T follicular helper cell (primary cell): ENCODE measurements around the gene KRT79.
"Not testable (repeated sequence)": the region's sequence is repeated elsewhere in the genome, so short reads cannot be mapped to it uniquely, and the experiment has no call there.

Experiments used
- DNase-seq: peaks from one replicate; pipeline ENCODE4 v3.0.0-alpha.2; 2020; ENCODE audit warnings: low read depth

Gene KRT79

DNA sequence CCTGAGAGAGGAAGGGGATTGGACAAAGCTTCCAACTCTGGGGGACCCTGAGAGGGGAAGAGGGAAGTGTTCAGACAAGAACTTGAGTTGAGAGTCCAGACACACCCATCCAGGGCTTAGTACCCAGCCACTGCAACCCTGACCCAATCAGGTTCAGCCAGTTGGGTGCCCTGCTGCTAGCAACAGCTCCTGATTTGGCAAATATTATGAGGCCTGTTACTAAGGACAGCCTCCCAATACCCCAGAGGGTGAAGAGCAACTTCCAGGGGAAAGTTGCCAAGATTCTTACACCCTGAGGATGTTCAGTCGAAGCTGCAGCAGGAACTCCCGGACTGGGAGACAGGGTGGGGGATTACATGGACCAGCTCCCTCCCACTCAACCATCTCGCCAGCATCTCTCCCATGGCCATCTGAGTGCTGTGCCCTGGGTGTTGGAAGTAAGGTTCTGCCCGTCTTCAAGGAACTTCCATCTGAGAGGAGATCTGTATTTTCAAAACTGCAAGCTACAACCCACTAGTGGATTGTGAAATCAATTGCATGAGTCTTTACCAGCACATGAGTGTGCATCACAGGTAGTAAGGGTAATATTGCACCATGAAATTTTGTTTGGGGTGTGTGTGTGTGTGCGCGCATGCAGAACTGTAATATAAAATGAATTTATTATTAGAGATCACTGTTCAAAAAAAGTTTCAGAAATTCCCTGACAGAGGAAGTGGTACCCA is 26.2 kb upstream of the KRT79 start:
- DNase-seq, result no peak

DNA sequence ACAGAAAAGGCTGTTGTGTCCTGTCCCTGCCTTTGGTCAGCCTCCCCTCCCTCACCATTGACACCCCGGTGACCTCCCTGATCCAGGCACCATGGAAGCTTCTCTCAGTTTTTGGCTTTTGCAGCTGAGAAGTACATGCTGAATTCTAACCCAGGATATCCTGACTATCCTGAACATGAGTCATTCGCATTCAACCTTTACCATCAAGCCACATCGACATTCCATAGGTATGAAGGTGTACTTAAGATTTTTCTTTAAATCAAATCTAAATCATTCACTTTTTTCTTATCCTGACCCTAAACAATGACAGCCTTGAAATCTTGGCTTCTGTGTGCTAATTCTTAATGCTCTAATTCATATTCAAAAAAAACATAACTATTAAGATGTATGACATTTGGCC is 23.4 kb upstream of the KRT79 start:
- DNase-seq, result no peak

DNA sequence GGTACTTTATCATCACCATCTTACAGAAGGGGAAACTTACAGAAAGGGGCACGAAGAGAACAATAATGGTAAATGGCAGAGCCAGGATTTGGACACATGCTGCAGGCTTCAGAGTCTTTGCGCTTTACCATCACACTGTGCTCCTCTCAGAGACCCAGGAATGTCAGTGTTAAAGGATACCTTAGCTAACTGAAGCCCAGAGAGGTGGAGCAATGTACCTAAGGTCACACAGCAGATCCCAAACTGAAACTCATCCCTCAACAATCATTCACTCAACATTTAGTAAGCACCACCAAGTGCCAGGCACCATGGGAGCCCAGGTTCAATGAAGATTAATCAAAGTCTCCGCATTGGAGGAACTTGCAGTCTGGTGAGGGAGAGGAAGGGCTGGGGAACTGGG is 22.7 kb upstream of the KRT79 start:
- no peak for DNase-seq

DNA sequence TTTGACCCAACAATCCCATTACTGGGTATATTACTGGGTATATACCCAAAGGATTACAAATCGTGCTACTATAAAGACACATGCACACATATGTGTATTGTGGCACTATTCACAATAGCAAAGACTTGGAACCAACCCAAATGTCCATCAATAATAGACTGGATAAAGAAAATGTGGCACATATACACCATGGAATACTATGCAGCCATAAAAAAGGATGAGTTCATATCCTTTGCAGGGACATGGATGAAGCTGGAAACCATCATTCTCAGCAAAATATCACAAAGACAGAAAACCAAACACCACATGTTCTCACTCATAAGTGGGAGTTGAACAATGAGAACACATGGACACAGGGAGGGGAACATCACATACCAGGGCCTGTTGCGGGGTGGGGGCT is 22.0 kb upstream of the KRT79 start:
- DNase-seq, result not testable (repeated sequence)

DNA sequence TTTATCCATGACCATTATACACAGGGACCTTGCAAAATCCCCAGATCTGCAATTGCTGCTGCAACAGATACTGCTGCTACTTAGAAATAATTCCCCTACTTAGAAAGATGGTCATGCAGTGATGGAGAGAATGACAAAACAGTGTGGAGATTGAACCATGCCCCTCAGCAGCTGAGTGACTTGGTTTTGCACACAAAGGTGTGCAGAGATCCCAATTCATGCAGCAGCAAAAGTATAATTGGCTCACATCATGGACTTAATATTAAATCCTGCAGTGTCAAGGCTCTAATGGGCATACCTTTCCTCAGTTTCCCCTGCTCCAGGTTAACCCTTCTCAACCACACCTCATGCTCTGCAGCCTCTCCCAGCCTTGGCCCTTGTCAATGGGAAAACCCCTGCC is 17.7 kb upstream of the KRT79 start:
- no peak for DNase-seq

DNA sequence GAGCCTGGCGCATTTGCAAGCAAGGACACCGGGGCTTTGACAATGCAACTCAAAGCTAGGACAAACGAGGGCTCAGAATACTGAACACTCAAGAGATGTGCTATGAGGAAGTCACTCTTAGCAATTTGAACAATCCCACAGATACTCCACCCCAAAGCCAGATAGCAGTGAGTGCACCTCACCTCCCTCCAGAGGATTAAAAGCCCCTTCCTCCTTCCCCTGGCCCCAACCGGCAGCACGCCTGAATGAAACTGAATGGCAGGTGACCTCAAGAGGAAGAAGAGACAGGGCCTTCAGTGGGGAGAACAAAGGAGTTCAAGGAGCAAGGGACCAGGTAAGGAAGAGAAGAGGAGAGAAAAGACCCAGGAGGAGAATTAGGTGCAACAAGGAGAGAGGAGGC is 16.6 kb upstream of the KRT79 start:
- DNase-seq, result no peak

DNA sequence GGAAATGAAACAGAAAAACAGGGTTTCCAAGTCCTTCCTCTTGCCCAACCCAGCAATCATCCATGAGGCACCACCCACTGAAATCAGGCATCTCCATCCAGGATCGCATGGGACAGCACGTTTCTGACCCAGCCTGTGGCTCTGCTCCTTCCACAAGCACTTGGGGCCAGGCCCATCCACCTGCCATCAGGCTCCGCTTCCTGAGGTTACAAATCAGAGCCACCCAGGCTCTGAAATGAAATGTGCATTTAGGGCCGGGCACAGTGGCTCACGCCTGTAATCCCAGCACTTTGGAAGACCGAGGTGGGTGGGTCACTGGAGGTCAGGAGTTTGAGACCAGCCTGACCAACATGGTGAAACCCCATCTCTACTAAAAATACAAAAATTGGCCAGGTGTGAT is 15.4 kb upstream of the KRT79 start:
- DNase-seq, result no peak

DNA sequence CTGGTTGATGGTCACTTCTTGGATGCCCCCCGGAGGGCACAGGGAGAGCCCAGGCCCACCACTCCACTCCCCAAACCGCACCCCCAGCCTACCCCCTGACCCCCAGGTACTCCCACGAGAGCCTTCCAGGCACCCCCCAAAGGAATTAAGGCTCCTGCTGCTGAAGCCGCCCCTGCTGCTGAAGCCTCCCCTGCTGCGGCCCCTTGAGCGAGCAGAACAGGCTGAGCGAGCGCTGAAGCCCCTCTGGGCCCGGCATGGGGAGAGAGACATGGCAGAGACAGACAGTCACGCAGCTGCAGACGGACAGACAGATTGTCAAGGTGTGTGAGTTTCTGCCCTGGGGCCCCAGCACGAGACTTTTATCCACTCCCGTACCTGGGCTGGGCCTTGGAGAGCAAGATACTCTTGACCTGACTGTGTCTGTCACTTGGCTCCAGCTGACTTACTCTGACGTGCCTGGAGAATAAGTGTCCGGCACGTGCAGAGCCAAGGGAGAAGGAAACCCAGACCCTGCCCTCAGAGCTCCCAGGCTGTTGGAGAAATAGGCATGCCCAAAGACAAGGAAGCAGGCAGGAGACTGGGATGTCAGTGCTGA is 14.6 kb upstream of the KRT79 start, which contains the start of gene KRT78:
Gene KRT78 (minus strand): TSS at position 334 of the 595 bp plus-strand sequence. CDS start 64 bp downstream, at position 270.
- no peak for DNase-seq

DNA sequence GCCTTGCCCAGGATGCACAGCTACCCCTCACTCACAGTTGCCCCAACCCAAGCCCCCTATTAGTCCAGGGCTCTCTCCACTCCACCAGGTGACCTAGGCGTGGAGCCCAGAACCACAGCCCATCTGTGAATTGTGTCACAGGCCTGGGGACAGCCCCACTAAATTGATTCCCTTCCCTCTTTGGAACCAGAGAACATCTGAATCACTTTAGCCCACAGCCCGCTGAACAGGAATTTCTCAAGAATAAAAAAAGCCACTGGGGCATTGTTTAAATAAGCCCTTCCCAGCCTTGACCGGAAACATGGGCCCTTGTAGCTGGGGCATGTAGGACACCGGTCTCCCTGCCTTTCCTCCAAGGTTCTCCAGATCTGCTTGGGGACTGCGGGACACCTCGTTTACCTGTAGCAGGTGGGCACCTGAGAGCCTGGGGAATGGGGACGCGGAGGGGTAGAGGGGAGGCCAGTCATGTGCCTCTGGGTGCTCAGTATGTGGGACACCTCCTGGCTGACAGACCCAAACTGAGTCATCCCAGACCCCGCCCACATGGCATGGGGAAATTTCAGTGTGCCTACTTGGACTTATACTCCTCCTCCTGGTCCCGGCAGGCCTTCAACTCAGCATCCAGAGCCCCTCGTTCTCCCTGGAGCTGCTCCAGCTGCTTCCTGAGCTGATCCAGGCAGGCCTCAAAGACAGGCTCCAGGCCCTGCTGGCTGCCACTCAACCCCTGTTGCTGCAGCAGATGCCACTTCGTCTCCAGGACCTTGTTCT is 13.4 kb upstream of the KRT79 start:
- DNase-seq, result no peak

DNA sequence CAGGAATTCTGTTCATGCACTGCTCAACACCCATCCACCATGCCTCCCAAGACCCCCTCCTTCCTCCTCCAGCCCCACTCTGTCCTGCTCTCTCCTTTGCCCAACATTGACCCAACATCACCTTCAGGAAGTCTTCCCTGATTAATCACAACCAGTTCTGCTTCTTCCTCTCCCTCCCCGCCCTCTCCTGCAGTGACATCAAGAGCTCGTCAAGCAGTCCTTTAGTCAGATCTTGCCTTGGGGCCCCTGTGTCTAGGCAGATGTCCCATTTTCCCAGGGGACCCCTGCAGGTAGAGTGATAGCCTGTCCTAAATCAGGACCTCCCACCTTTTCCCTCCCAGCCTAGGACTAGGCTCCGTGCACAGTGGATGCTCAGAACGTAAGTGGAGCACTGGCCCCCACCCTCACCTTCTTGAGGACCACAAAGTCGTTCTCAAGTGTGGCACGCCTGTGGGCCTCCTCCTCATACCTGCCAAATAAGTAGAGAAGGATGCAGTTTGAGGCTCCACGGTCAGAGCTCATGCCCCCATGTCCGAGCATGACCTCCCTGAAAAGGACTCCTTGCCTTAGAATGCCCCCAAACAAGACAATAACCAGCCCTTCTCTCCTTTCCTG is 12.4 kb upstream of the KRT79 start:
- DNase-seq, result no peak

DNA sequence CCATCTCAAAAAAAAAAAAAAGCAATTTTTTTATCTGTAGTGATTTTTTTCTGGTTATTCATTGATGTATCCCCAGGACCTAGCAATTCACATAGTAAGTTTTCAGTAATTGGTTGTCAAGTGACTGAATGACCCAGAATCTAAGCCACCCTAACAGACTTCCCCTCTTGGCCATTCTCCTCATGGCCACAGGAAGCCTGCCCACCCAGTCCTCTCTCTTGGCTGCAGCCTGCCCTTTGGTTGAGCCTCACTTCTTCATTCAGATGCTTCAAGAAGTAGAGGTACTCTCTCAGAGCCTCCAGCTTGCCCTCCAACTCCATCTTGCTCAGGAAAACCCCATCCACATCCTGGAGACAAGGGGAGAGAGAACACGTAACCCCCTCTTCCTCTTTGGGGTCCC is 11.8 kb upstream of the KRT79 start:
- no peak for DNase-seq

DNA sequence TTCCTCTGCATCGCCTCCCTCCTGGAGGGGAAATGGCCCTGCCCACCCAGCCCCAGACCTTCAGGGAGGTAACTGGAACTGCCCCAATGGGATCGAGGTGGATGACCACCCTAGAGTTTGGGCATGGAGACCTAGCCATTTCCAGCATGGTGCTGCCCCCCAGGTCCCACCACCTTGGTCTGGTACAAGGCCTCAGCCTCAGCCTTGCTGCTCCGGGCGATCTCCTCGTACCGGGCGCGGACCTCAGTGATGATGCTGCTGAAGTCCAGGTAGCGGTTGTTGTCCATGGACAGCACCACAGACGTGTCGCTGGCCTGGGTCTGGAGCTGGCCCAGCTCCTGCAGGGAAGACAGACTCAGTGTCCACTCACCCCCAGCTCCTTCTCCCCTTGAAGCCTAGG is 10.3 kb upstream of the KRT79 start:
- DNase-seq, result no peak

DNA sequence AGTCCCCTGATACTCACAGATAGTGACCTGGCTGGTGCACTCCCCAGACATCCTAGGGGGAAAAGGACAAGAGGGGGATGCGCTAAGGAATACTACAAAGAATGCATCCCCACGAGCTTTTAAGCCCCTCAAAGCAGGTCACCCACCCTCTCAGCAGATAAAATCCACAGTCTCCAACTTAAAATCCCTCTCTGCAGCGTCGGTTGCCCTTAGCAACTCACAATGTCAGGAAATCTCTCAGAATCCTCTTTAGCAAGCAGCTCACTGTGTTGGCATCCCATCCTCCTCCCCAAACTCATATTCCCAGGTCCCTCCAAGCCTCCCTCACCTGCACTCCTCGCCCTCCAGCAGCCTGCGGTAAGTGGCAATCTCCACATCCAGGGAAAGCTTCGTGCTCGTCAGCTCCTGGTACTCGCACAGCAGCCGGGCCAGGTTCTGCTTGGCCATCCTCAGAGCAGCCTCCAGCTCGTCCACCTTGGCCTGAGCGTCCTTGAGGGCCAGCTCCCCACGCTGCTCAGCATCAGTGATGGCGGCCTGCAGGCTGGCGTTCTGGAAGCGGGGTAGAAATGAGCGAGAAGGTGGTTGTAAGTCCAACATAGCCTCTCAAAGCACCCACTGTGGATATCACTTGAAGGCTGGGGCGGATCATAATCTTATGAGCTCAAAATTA is 5.5 kb upstream of the KRT79 start:
- DNase-seq, result no peak

DNA sequence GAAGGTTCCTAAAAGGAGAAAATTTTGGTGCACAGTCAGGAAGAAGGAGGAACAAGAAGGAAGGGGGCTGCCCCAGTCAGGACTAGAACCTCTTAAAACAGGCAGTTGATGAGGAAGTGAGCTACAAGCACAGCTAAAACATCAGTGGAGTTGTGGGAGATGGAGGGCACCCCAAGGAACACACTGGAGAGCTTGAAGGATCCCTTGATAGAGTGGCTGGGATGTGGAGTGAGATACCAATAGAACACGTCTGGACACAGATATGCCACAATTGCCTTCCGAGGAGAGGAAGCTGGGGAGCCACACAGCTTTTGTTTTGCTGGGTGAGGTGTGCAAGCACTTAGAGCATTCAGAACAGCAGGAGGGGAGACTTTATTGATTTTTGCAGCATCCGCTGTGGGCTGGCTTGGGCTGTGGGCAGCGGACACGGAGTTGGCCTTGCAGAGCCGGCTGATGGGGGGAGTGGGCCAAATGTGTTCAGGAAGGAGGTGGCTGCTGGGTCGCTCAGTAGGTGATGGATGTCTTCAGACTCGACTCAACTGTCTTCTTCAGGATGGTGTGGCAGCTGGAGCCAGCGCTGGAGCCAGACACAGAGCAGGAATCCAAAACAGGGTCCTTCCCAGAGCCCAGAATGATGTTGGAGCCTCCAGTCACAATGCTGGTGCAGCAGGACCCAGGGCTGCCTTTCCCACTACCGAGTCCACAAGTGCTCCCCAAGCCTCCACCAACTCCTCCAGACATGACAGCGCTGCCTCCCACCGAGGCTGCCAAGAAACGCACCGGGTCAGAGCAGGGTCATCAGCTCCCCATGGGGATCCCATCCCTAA is 4.7 kb upstream of the KRT79 start:
- DNase-seq, result no peak

DNA sequence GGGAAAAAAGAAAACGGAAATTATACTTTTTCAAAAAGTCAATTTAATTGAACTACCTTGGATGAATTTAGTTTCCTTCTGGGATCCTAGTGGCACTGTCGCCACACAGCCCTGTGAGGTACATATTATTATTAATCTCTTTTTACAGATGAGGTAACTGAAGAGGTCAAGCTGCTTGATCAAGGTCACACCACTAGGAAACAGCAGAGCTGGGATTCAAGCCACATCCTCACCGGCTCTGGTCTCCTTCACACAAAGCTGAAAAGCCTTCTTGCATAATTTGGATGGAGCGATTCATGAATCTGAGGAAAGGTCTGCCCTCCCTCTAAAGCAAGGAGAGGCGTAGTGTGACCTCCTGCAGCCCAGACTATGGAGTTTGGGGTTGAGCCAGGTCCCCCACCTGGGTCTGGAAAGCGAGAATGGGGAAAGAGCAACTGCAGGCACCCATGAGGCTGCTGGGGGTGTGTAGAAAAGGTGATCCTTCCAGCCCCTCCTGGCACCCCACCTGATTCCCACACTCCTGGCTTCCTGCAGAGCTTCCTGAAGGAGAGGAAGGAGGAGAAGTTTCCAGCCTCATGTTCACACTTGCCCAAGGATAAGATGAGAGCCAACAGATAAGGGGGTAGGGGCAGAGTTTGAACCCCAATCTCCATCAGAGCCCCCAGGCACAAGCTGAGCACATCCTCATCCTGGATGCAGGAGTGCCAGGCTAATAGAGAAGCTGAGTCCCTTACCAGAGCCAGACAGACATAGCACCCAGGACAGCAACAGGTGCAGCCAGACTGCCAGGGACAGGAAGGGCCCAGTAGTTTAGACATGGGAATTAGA is 3.9 kb upstream of the KRT79 start:
- DNase-seq, result no peak

DNA sequence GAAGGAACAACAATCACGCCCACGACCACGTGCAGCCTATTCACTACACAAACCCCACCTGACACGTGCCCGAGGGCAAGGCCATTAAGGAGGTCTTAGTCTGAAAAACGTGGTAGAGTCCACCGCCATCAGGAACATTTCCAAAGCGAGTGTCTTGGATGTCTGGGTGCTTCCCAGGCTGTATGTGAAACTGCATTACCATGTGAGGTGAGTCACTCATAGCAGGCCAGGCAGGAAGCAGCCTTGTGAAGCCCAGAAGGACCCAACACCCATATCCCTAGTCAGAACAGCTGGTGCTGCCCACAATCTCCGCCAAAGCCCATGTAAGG is 3.3 kb upstream of the KRT79 start:
- no peak for DNase-seq

DNA sequence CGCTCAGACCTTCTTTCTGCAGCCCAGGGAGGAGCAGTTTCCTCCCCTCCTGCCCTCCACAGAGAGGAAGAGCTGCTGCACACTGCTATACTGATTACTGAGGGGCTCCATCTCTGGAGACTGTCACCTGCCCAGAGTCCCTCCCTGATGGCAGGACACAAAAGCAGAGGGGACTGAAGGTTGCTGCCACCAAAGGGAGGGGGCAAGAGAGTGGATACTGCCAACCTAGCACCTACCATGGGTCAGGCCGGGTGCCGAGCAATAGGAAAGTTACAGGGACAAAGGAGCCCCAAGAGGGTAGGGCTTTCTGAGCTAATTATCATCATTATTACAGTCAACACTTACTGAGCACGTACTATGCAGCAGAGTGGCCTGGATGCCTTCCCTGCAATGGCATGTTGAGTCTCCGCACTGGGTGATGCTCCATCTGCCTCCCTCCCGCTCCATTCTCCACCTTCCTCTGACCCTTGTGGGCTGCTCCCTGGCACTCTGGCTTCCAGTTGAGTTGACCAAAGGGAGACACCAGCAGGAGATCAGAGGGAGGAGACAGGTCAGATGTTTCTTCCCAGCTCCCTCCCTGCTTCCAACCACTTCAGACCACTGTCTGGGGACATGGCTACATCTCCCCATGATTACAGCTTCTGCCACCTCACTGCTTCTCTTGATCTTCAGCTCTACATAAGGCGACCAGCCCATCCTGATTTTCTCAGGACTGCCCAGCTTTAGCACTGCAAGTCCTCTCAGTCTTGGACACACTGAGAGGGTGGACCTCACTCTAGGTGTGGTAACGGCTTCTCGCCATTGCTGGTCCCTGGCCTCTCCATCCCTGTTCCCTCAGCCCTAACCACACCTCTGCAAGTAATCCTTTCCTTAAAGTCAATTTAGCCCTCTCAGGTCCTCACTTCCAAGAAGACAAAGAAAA is 2.6 kb upstream of the KRT79 start:
- no peak for DNase-seq

DNA sequence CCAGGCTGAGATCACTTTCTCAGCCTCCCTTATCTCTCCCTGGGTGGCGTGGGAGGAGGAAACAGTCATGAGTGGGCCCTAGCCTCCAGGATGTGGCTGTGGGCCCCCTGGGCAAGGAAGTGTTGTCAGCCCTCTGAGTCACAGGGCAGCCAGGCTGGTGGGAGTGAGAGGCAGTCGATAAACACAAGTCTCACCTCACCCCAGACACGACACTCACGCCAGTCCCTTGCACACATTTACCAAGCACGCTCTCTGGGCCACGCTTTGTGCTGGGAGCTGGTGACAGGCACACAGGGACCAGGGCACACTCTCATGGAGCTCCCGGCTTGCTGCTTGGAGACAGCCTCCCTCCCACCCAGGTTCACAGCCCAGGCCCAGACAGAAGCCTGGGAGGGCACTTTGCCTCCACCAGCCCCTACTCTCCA is 1.9 kb upstream of the KRT79 start:
- DNase-seq, result no peak

DNA sequence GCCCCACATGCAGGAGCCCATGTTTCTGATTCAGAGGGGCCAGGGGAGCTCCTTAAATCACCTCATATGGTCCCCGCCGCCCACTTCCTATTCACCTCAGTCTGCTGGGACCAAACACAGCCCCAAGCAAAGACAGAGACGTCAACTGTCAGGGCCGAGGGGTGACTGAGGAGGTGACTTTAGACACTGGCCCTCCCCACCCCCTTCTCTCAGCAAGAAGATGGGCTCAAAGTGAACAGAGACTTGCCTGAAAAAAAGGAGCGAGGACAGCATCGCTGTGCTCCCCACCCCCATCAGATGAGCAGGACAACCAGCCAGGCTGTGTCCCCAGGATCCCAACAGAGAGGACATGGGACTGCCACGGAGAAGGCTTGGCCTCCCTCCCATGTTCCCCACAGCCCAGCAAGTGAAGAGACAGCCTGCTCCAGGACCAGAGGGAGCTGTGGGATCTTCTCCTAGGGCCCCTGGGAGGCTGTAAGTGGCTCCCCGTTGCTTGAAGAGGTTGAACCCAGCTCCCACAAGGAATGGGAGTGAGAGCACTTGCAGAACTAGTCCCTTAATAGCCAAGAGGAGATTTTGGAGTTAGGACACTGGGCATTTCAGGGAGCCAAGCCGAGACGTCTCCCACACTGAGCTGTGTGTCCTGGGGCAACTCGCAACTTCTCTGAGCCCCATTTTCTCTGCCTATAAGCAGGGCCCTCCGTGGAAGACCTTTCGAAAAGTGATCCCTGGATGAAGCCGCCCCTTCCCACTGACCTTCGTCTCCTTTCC is 1.3 kb upstream of the KRT79 start:
- DNase-seq, result no peak
